H1 (cell line): ENCODE measurements around the gene MRPL3. TPM values are rescaled to one million over a fixed set of nuclear protein-coding genes. Genes with fewer than 3 reads are reported as not detected.

Experiments
- CTCF ChIA-PET: fragments of 300-600 bp; sonication (Branson Sonifier 250); formaldehyde crosslinking; loops from one replicate; lab custom pipeline; 2021; ENCODE audit not compliant: partially characterized antibody; lab: Charles Lee
- POLR2A ChIA-PET: fragments of 300-600 bp; sonication (Branson Sonifier 250); formaldehyde crosslinking; loops from one replicate; lab custom pipeline; 2021; ENCODE audit warnings: inconsistent platforms; ENCODE audit not compliant: partially characterized antibody; lab: Charles Lee
- DNase-seq, 2 experiments: peaks; one replicate each; pipeline versions ENCODE4 v3.0.0 to v3.0.0-alpha.2; 2010 to 2022; ENCODE audit warnings: low spot score in 2 of 2, low read depth in 1 of 2, mixed read lengths in 1 of 2
- FAIRE-seq: peaks from 2 replicates; lab custom pipeline; 2011; peaks lifted over from hg19 to GRCh38; lab: Jason Lieb, UNC
- H2AFZ ChIP-seq: 2 replicates; pipeline ENCODE4 v1.8.1; 2012; ENCODE audit warnings: low read length, inconsistent platforms
- H2AK5ac ChIP-seq: 2 replicates; pipeline ENCODE4 v1.6.1; 2013; ENCODE audit warnings: low read depth, low read length
- H2BK120ac ChIP-seq: replicated peaks from 2 replicates; pipeline ENCODE3; 2013; ENCODE audit warnings: low read depth, low read length, inconsistent platforms
- H2BK12ac ChIP-seq: 2 replicates; pipeline ENCODE4 v1.6.1; 2013; ENCODE audit warnings: low read depth, low read length
- H2BK15ac ChIP-seq: 2 replicates; pipeline ENCODE4 v1.6.1; 2013; ENCODE audit warnings: low read length
- H2BK20ac ChIP-seq: 2 replicates; pipeline ENCODE4 v1.6.1; 2013; ENCODE audit warnings: low read length
- H2BK5ac ChIP-seq: 2 replicates; pipeline ENCODE4 v1.6.1; 2013; ENCODE audit warnings: low read depth, low read length
- H3K14ac ChIP-seq: 2 replicates; pipeline ENCODE4 v1.6.1; 2013; ENCODE audit warnings: inconsistent platforms; ENCODE audit not compliant: insufficient read length
- H3K18ac ChIP-seq: 2 replicates; pipeline ENCODE4 v1.6.1; 2013; ENCODE audit warnings: low read length; ENCODE audit errors: extremely low read depth
- H3K23ac ChIP-seq: 2 replicates; pipeline ENCODE4 v1.6.1; 2013; ENCODE audit warnings: inconsistent platforms; ENCODE audit not compliant: insufficient read length
- H3K23me2 ChIP-seq: 2 replicates; pipeline ENCODE4 v1.6.1; 2013; ENCODE audit warnings: low read depth, low read length
- H3K27ac ChIP-seq: 2 replicates; pipeline ENCODE4 v1.6.1; 2011; ENCODE audit warnings: low read depth, low read length, inconsistent platforms
- H3K27me3 ChIP-seq, 4 experiments: replicated peaks in 1 of 4; 1 replicate in 1 of 4; 2 replicates in 3 of 4; pipeline versions ENCODE4 v1.6.1 to v1.8.1; 2011 to 2013; ENCODE audit warnings: low read length in 3 of 4, mild to moderate bottlenecking in 3 of 4, inconsistent platforms in 2 of 4, mixed read lengths in 2 of 4, moderate library complexity in 1 of 4; ENCODE audit not compliant: control insufficient read depth in 3 of 4, insufficient read depth in 3 of 4; ENCODE audit errors: extremely low read depth in 1 of 4
- H3K36me3 ChIP-seq, 4 experiments: 2 replicates each; pipeline versions ENCODE4 v1.6.1 to v1.8.1; 2011 to 2013; ENCODE audit warnings: mild to moderate bottlenecking in 4 of 4, low read length in 3 of 4, moderate library complexity in 2 of 4, control low read depth in 1 of 4, inconsistent platforms in 1 of 4; ENCODE audit not compliant: insufficient read depth in 4 of 4, control insufficient read depth in 2 of 4
- H3K4ac ChIP-seq: replicated peaks from 2 replicates; pipeline ENCODE3; 2013; ENCODE audit warnings: low read length, low read depth, mixed read lengths, inconsistent platforms; ENCODE audit not compliant: insufficient read length
- H3K4me1 ChIP-seq, 4 experiments: replicated peaks in 1 of 4; 1 replicate in 1 of 4; 2 replicates in 3 of 4; pipeline versions ENCODE4 v1.6.1 to v1.8.1; 2011 to 2013; ENCODE audit warnings: low read length in 3 of 4, inconsistent platforms in 2 of 4, mixed read lengths in 1 of 4; ENCODE audit not compliant: insufficient read depth in 4 of 4, control insufficient read depth in 3 of 4
- H3K4me2 ChIP-seq, 2 experiments: 2 replicates each; pipeline versions ENCODE4 v1.6.1 to v1.8.1; 2011 to 2013; ENCODE audit warnings: low read depth in 2 of 2, low read length in 2 of 2, control low read depth in 1 of 2, inconsistent platforms in 1 of 2, mild to moderate bottlenecking in 1 of 2; ENCODE audit not compliant: insufficient read depth in 1 of 2
- H3K4me3 ChIP-seq, 4 experiments: fragments of 200-600, 300-600 bp in 1 of 4; sonication (generic), shearing (Covaris generic), sonication (Bioruptor Twin) in 1 of 4; 2 replicates each; pipeline versions ENCODE4 v1.5.1 to v1.8.1; 2011 to 2016; ENCODE audit warnings: low read length in 4 of 4, low read depth in 3 of 4, control low read depth in 2 of 4, inconsistent platforms in 2 of 4, mild to moderate bottlenecking in 2 of 4, mixed read lengths in 1 of 4, moderate library complexity in 1 of 4; ENCODE audit not compliant: insufficient read depth in 2 of 4; ENCODE audit errors: extremely low read depth in 1 of 4
- H3K56ac ChIP-seq: replicated peaks from 2 replicates; pipeline ENCODE3; 2013; ENCODE audit warnings: low read depth, mild to moderate bottlenecking, mixed read lengths, low read length, inconsistent platforms; ENCODE audit not compliant: insufficient read length
- H3K79me1 ChIP-seq: 2 replicates; pipeline ENCODE4 v1.6.1; 2013; ENCODE audit warnings: low read depth, low read length, control low read depth
- H3K79me2 ChIP-seq, 2 experiments: 2 replicates each; pipeline versions ENCODE4 v1.6.1 to v1.8.1; 2012 to 2013; ENCODE audit warnings: low read length in 2 of 2, mild to moderate bottlenecking in 2 of 2, inconsistent platforms in 1 of 2; ENCODE audit not compliant: insufficient read depth in 2 of 2, control insufficient read depth in 1 of 2
- H3K9ac ChIP-seq, 4 experiments: replicated peaks in 1 of 4; 1 replicate in 1 of 4; 2 replicates in 3 of 4; pipeline versions ENCODE4 v1.6.1 to v1.8.1; 2011 to 2013; ENCODE audit warnings: low read depth in 3 of 4, low read length in 3 of 4, control low read depth in 2 of 4, mild to moderate bottlenecking in 2 of 4, moderate library complexity in 2 of 4, inconsistent platforms in 1 of 4; ENCODE audit errors: extremely low read depth in 1 of 4
- H3K9me3 ChIP-seq, 2 experiments: 2 replicates each; pipeline versions ENCODE4 v1.6.1 to v1.8.1; 2012 to 2013; ENCODE audit warnings: mild to moderate bottlenecking in 2 of 2, moderate library complexity in 2 of 2, control low read depth in 1 of 2, inconsistent platforms in 1 of 2, low read depth in 1 of 2, low read length in 1 of 2, mixed read lengths in 1 of 2; ENCODE audit not compliant: insufficient read depth in 2 of 2
- H4K20me1 ChIP-seq, 2 experiments: replicated peaks in 1 of 2; 2 replicates each; pipeline versions ENCODE3 to v1.8.1; 2011 to 2013; ENCODE audit warnings: inconsistent platforms in 2 of 2, low read length in 2 of 2, mild to moderate bottlenecking in 1 of 2; ENCODE audit not compliant: insufficient read depth in 2 of 2, control insufficient read depth in 1 of 2
- H4K5ac ChIP-seq: 2 replicates; pipeline ENCODE4 v1.6.1; 2013; ENCODE audit warnings: low read length, low read depth, mixed read lengths, inconsistent platforms; ENCODE audit not compliant: insufficient read length
- H4K8ac ChIP-seq: 2 replicates; pipeline ENCODE4 v1.8.0; 2013; ENCODE audit warnings: mild to moderate bottlenecking, moderate library complexity, low read length, inconsistent platforms; ENCODE audit not compliant: insufficient read depth; ENCODE audit errors: extremely low read depth
- H4K91ac ChIP-seq: replicated peaks from 2 replicates; pipeline ENCODE3; 2013; ENCODE audit warnings: low read length, mixed read lengths, inconsistent platforms; ENCODE audit not compliant: insufficient read length
- SUZ12 ChIP-seq: fragments of 200-600 bp; sonication (generic); IDR thresholded peaks from 2 replicates; pipeline ENCODE4 v1.6.1; 2012; ENCODE audit warnings: mild to moderate bottlenecking, inconsistent platforms, low read length, moderate library complexity, mixed read lengths
- WGBS, 2 experiments: shearing (Covaris generic) in 1 of 2; methylation state at CpG; one replicate each; pipeline versions ENCODE4 v1.1.6 to v1.1.7; 2013 to 2015; ENCODE audit warnings: low lambda C conversion rate in 2 of 2, mixed read lengths in 2 of 2, inconsistent platforms in 1 of 2, low coverage in 1 of 2, missing lambda C conversion rate in 1 of 2; ENCODE audit not compliant: insufficient replicate concordance in 2 of 2, insufficient coverage in 1 of 2, insufficient read length in 1 of 2; ENCODE audit errors: extremely low coverage in 1 of 2, missing lambda C conversion rate in 1 of 2; 5-methylcytosine and 5-hydroxymethylcytosine counted together
- polyA plus RNA-seq, 7 experiments: library from polyadenylated mRNA; depleted of rRNA in 3 of 7; stranded (reverse) in 5 of 7; unstranded in 2 of 7; fragments of >200 nt in 5 of 7; fragments of 200-250 nt in 2 of 7; gene quantifications; 1 replicate in 5 of 7; 2 replicates in 1 of 7; 4 replicates in 1 of 7; pipeline versions ENCODE4 v1.2.1 to v1.2.3, GENCODE V29; 2011 to 2013; ENCODE audit warnings: missing spikeins in 2 of 7, mixed read lengths in 2 of 7
- total RNA-seq: library from RNA; stranded (reverse); fragmentation: NEBNext Ultra II Directional; extraction: Animal tissue kit (Norgen Biotek cat#: 25700); gene quantifications from 2 replicates; pipeline ENCODE4 v1.2.1, GENCODE V29; 2021

Gene MRPL3
- total and polyA plus RNA-seq, 2 of the 8 experiments (the other 6 are each of a cell fraction or from before 2014, with no cell fraction given), result 164 to 175 TPM

DNA sequence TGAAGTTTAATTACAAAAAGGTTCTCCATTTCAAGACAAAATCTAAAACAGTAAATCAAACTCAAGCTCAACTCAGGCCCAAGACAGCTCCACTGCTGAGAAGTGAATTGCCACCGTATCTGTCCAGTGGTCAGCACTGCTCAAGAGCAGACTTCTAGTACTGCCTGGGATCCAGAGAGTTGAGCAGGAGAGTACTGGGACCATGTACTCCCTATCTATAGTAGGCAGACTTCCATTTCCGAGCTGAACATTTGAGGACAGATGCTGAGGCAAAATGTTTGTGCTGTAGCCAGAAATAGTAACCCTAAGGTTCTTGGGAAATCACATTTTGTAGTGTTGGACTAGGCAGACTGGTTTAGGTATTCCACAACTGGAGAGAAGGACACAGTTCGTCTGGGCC lies 44.1 kb downstream of the MRPL3 start:
- Histone ChIP-seq H3K23me2 (no peaks in the 10 kb centered on the region), H2AFZ (no peak overlapping the region), H3K79me2 (no peaks in the 10 kb centered on the region), H3K4ac (no peak overlapping the region), H2BK20ac (no peak overlapping the region), H3K79me1 (no peaks in the 10 kb centered on the region), H2BK5ac (no peak overlapping the region), H3K27ac (no peak overlapping the region), H3K56ac (no peak overlapping the region), H3K4me3 (no peak overlapping the region), H4K8ac (no peak overlapping the region), H2BK15ac (no peak overlapping the region), H3K23ac (no peak overlapping the region), H3K4me1 (no peaks in the 10 kb centered on the region), H3K9me3 (no peaks in the 10 kb centered on the region), H3K14ac (no peak overlapping the region), H3K9ac (no peak overlapping the region), H2AK5ac (no peak overlapping the region), H2BK120ac (no peak overlapping the region), H2BK12ac (no peak overlapping the region), H3K36me3 (peaks cover 0 to 22% (median 7%) of the 10 kb centered on the region in 4 experiments; a peak in 5 of 8 replicates), H4K91ac (no peak overlapping the region), H4K5ac (no peak overlapping the region), H3K18ac (no peak overlapping the region), H4K20me1 (no peaks in the 10 kb centered on the region), H3K27me3 (no peaks in the 10 kb centered on the region), H3K4me2 (no peak overlapping the region)
- WGBS, 2 experiments, result 87% methylated on average over 3 of the region's 3 CpGs; no CpG with 5 or more reads in 1 of the 2 experiments
- ChIA-PET CTCF (interaction anchor here (1.1 kb wide), 1 partner anchor 425 kb away, joined by 3 read pairs; no protein-coding TSS in a partner anchor), POLR2A (interaction anchor here (0.6 to 1.7 kb wide), 9 partner anchors 8 to 77 kb away, joined by 3 to 6 read pairs (median 4); partner anchors contain the start of gene NUDT16)
- no peak for FAIRE-seq
- no peak for DNase-seq
- no peak for TF ChIP-seq SUZ12
